AG08395 (cell line): ENCODE measurements around the gene NDUFA1.
"Not testable (repeated sequence)": the region's sequence is repeated elsewhere in the genome, so short reads cannot be mapped to it uniquely, and the experiment has no call there.

Source experiments
- DNase-seq: peaks from one replicate; pipeline ENCODE4 v3.0.0; 2012; ENCODE audit warnings: mixed read lengths, low spot score

The NDUFA1 gene

DNA sequence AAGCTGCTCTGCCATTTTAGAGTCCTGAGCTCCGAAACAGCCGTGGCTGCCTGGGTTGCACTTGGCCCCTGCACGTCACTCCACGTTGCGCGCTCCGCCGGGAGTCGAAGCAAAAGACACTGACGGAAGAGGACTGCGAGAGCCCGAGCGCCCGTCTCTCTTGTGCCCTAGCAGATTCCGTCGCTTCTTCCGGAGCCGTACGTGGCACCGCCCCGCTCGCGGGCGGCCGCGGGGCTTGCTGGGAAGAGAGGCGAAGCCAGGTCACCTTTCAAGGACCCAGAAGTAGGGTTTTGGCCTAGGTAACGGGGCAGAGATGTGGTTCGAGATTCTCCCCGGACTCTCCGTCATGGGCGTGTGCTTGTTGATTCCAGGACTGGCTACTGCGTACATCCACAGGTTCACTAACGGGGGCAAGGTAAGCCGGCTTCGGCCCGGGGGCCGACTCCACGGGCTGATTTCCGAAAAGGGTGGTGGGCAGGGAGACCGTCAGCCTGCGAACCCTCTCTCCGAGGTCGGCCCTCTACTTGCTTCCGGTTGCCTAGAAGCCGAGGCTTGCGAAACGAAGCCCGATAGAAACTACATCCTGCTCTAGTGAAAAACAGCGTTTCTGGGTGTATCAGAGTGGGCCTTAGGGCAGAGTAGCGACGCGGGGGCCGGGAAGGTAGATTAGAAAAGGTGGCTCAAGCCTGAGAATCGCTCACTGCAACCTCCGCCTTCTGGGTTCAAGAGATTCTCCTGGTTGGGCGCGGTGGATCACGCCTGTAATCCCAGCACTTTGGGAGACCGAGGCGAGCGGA, at the start of gene NDUFA1, which contains the start of gene RNF113A:
Gene NDUFA1, plus strand, starts transcription at position 234 of the 797 bp plus-strand sequence. Its CDS starts 80 bp downstream, at position 314.
Gene RNF113A, minus strand, starts transcription at position 135 of the 797 bp plus-strand sequence. Its CDS starts 120 bp downstream, at position 15.
- peak; percentile 80 for DNase-seq

DNA sequence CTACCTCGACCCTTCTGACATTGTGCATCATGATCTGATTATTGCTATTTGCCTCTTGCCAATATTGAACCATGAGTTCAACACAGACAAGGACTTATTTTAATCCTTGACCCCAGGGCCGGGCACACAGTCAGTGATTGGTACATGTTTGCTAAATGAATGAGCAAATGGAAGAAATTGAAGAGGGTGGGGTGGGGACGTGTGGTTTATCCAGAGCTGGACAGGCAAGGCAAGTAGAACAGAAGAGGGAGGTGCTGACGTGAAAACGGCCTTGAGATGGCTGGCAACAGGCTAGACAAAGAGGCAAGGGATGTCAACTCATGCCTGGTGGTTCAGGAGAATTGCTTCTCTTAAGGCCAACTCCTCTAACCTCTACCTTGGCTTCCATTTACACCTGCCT, 47.4 kb upstream of the NDUFA1 start:
- DNase-seq = not testable (repeated sequence)

DNA sequence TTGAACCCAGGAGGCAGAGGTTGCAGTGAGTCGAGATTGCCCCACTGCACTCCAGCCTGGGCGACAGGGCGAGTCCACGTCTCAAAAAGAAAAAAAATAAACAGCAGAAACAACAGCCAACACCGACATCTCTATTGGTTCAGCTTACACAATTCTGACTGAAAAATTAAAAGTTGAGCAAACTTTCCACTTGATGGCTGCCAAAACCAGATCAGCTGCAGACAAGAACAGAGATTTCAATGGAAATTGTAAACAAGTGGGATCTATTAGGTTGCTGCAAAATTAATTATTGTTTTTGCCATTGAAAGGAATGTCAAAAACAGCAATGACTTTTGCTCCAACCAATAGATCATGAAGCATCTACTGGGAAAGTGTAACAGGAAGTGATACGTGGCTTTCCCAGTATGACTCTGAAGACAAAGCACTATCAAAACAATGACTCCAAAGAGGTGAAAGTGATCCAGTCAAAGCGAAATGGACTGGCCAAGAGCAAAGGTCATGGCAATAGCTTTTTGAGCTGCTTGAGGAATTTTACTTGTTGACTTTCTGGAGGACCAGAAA, 45.2 kb upstream of the NDUFA1 start:
- no peak for DNase-seq

DNA sequence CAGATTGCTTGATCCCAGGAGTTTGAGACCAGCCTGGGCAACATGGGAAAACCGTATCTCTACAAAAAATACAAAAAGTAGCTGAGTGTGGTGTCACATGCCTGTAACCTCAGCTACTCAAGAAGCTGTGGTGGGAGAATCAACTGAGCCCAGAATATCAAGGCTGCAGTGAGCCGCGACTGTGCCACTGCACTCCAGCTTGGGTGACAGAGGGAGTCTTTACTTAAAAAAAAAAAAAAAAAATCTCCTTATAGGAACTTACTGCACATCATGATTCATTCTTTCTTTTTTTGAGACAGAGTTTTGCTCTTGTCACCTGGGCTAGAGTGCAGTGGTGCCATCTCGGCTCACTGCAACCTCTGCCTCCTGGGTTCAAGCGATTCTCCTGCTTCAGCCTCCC, 43.2 kb upstream of the NDUFA1 start:
- DNase-seq = no peak

DNA sequence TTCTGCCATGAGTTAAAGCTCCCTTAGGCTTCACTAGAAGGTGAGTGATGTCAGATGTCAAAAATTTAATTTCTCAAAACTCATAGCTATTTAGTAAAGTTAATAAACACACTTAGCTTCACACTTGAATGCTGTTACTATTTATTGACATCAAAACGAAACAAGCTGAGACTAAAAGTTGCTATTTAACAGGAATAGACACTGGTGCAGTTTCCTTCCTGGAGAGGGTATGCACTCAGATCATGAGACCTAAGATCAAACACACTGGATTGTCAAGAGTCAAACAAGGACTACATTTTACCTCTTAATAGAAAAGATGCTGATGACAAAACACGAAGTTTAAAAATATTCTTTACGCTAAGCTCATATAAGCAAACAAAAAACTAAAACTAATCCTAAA, 37.7 kb upstream of the NDUFA1 start:
- no peak for DNase-seq

DNA sequence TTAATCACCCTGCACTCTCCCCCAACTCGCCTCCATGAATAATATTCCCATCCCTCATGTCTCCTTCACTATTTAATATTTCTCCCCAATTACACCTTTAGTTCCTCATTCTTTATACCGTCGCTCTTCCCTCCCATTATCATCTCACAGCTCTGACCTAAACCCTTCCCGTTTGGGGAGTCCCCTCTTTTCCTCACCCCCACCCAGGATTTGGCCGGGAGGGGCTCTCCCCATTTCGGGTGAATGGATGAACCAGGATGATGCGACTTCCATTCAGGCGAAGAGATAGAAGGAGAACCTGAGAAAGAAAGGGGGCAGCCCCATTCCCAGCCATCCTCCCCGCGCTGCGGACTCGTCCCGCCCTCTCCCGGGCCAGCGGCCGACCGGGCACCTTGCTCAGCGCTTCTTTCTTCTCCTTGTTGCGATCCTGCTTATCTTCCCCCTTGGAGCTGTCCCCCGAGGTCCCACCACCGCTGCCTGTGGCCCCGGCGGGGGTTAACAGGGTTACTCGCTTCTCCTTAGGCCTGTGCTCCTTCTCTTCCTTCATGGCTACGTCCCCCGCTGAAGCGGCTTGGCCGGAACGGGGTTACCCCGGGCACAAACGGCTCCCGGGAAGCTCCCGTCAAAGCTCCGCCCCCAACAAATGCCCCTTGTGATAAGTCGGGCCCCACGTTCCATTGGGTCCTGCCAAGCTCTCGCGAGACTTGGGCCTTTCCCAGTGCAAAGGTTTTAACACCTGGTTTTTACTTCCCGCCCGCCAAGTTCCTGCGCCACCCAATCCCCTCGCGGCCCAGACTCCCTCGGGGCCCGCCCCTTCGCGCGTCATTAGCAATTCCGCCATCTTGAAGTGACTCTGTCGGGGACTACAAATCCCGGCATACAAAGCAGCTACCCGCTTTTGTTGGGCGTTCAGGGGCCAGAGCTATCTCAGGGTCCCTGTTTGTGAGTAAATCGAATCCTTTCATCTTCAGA, 19.0 kb upstream of the NDUFA1 start, which contains the start of gene UPF3B:
Gene UPF3B, minus strand, starts transcription at position 582 of the 972 bp plus-strand sequence. Its CDS starts 35 bp downstream, at position 547.
- peak; percentile 96 for DNase-seq

DNA sequence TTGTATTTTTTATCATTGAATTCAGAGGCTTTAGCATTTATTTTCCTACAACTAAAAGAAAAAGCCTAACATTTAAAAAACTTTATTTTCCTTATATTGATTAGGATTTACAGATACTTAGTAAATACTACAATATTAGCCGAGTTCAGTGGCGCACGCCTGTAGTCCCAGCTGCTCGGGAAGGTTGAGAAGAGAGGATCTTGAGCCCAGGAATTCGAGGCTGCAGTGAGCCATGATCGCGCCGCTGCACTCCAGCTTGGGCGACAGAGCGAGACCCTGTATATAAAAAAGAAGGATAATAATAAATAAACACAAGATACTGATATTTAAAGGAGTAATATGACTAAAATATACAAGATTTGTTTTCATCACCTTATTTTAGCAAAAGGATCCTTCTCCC, 18.2 kb upstream of the NDUFA1 start:
- no peak for DNase-seq

DNA sequence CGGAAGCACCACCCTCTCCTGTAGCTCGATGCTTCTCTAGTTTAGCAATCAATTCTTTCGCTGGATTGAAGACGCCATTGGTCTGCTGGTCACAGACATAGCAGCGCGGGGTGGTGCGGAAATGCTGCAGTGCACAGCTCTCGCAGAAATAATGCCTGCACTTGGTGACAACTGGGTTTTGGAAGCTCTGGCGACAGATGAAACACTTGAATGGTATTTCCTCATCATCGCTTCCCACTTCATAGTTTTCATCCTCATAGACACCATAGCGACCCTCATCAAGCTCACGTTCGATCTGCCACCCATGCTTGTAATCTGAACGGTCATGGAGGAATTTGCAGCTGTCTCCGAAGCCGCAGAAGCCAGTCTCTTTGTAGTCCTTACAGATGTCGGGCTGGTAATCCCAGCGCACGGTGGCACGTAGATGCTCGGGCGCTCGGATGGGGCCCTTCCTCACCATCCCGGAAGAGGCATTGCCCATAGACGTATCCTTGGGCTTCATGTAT, 953 bp upstream of the NDUFA1 start:
- peak; percentile 17 for DNase-seq

DNA sequence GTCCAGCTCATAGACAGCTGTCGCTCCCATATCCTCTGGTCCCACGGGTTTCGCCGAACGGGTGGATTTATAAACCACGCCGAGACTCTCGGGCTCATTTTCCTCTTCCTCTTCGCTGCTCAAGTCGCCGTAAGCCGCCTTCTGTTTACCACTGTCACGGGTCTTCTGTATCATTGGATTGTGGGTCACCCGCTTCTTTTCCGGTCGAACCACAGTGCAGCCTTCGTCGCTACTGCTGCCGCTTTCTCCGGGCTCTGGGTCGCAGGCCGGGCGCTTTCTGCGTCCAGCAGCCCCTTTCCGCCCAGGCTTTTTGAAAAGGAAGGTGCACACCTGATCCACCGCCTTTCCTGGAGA, 410 bp upstream of the NDUFA1 start:
- DNase-seq = no peak

DNA sequence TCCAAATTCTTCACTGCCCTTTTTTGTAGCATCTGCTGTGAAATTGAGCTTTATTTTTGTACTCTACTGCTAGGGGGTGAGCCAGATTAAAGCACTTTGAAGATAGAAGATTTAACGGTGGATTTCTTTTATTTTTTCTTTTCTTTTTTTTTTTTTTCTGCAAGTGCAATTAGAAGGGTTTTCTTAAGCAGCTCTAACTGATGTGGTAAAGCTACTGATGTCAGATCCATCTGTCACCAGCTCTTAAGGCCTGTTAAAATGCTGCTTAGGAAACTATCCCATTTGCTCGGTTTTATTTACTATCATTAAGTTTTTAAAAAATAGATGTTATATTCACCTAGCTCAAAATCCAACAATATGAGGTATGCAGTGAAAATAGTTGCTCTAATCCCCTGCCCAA, 7.1 kb downstream of the NDUFA1 start:
- DNase-seq = no peak

DNA sequence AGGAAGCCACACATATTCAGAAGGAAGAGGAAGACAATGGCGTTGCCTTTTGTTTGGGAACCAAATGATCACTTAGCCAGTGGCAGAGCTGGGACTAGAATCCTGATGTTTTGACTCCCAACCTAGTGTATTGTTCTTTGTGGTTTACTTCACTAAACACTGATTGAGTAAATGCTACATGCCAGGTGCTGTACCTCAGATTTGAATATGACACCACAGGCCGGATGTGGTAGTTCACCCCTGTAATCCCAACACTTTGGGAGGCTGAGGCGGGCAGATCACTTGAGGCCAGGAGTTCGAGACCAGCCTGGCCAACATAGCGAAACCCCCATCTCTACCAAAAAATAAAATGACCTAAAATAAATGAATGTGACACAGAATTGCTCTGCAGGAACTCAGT, 8.4 kb downstream of the NDUFA1 start:
- no peak for DNase-seq

DNA sequence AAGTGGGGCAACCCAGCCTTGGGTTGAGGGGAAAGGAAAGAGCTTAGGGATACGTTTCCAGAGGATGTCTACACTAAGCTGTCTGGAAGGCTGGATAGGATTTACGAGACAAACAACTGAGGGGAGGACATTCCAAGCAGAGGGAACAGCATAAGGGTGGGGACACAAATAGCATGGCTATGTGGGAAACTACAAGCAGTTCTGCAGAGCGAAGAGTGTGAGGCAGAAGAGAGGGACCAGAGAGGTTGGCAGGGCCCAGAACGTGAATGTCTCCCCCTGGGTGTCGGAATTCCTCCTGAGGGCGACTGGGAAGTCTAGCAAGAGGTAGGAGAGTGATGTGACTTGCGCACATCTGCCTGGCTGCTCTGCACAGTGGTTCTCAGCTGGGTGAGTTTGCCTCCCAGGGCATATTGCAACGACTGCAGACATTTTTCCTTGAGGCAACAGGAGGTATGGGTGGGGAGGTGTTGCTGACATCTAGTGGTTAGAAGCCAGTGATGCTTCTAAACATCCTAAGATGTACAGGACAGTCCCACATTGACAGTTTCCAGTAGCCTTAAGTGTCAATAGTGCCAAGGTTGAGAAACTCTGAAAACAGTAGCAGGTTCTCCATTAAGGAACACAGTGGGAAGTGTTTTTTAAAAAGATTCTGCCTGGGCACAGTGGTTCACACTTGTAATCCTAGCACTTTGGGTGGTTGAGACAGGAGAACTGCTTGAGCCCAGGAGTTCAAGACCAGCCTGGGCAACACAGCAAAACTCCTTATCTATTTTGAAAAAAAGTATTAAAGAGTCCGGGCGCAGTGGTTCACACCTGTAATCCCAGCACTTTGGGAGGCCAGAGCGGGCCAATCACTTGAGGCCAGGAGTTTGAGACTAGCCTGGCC, 9.2 kb downstream of the NDUFA1 start:
- peak; percentile 80 for DNase-seq

DNA sequence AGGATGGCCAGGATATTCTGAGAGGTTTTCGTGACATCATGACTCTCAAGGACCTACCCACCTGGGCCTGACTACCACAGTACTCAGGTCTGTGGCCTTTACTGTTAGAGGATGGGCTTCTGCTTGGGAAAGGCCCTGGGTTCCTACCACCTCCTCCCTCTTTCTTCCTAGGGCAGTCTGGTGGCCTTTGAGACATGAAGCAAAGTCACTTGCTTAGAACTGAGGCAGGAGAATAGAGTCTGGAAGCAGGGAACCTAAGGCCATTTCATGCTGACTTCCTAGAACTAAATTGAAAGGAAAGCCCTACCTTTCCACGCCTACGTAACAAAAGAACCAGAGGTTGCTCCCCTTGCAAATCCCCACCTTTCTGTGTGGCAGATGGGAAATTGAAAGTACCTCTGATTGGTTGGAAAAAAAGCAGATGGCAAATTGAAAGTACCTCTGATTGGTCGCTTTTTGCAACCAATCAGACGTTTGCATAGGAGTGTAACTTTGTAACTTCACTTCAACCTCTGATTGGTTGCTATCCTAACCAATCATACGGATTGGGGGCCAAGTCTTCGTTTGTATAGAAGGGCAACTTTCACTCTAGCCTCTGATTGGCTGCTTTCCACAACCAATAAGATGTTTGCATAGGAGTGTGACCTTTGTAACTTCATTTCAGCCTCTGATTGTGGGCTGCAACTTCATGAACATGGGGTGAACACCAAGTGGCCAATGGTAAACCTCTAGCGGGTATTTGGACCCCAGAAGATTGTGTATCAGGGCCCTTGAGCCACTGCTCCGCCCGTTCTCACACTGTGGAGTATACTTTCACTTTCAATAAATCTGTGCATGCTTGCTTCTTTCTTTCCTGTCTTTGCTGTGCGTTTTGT, 14.2 kb downstream of the NDUFA1 start:
- DNase-seq = no peak

DNA sequence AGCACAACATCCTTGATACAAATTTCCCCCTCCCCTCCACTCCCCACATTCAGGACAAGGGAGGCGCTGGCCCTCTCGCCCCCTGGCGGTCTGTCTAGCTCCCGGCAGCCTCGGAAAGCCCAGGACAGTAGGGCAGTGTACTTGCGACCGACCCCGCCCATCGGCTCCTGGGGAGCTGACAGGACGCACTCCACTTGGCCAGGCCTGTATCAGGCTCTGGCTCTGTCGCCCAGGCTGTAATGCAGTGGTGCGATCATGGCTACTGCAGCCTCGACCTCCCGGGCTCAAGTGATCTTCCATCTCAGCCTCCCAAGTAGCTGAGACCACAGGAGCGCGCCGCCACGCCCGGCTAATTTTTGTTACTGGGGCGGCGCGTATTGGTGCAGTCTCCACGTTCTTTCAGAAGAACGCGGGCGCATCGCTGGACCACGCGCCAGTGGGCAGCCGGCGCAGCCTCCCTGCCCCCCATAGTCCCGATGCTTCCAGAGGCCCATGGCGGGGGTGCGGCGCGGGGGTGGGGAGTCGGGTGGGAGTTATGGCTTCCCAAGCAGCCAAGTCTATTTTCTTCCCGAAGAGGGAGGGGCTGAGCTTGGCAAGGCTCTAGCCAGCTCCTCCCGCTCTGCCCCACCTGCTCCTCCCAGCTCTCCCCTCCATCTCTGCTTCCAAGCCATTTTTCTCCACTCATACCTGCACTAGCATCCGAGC, 16.2 kb downstream of the NDUFA1 start:
- DNase-seq = peak; percentile 54

DNA sequence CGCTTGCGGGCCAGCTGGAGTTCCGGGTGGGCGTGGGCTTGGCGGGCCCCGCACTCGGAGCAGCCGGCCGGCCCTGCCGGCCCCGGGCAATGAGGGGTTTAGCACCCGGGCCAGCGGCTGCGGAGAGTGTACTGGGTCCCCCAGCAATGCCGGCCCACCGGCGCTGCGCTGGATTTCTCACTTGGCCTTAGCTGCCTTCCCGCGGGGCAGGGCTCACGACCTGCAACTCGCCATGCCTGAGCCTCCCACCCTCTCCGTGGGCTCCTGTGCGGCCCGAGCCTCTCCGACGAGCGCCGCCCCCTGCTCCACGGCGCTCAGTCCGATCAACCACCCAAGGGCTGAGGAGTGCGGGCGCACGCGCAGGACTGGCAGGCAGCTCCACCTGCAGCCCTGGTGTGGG, 19.0 kb downstream of the NDUFA1 start:
- not testable (repeated sequence) for DNase-seq

DNA sequence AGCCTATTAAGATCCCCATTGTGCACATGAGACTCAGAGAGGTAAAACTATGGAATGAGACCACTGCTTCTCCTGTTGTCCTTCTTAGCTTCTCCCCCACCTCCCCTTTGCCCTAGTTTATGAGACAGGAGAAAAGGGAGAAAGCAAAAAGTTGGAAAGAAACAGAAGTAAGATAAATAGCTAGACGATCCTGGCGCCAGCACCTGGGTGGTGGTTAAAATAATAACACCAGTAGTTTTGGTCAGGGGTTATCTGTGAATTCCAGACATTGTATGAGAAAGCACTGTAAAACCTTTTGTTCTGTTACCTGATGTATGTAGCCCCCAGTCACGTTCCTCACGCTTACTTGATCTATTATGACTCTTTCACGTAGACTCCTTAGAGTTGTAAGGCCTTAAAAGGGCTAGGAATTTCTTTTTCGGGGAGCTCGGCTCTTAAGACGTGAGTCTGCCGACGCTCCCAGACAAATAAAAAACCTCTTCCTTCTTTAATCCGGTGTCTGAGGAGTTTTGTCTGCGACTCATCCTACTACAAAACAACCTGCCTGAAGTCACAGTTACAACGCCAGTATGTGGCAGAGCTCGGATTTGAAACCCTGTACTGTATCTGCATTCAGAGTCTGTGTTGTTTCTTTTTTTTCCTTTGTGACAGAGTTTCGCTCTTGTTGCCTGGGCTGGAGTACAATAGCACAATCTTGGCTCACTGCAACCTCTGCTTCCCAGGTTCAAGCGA, 20.5 kb downstream of the NDUFA1 start:
- DNase-seq = not testable (repeated sequence)

DNA sequence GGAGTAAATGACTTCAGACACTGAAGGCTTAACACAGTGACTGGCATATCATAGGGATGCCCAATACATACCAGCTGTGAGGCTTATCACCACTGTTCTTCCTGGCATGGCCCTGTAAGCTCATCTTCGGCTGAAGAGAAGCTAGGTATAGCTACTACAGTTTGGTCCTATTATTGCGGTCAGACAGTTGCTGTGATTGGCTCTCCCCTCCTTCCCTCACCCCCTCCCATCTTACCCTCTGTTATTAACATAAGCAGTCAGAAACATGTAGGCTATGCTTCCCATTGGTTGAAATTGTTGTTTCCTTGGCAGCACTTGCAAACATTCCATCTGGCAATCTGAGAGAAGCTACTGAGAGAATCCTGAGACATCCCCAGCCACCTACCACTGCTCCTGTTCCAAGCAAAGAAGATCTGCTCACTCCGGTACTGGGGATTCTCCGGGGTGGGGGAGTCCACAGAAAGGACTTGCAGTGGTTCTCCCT, 24.3 kb downstream of the NDUFA1 start, which contains the start of gene AKAP14:
Gene AKAP14, plus strand, starts transcription at position 51 of the 484 bp plus-strand sequence. CDS start 7,331 bp downstream, outside the sequence.
- DNase-seq = no peak

DNA sequence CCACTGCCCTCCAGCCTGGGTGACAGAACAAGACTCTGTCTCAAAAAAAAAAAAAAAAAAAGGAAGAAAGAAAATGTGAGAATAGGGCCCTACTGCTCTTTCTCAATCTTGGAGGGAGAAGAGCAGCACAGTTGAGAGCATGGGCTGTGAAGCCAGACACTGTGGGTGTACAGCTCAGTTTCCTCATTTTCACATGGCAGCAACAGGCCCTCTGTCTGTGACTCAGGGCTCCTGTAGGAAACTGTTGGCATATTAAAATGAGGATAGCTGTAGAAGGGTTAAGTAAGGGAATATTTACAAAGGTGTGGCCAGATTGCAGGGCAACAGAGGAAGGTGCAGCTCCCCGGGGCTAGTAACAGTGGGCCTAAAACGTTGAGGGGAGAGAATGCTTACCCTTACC, 27.5 kb downstream of the NDUFA1 start:
- no peak for DNase-seq
